Embryonic facial prominence (tissue), 1 donor: ENCODE results near the gene IQGAP2.
"Not testable (repeated sequence)": the region's sequence is repeated elsewhere in the genome, so short reads cannot be mapped to it uniquely, and the experiment has no call there.

Experiments used
- DNase-seq: peaks from one replicate; pipeline ENCODE4 v3.0.0-alpha.2; 2016; ENCODE audit errors: extremely low spot score

Gene IQGAP2

DNA sequence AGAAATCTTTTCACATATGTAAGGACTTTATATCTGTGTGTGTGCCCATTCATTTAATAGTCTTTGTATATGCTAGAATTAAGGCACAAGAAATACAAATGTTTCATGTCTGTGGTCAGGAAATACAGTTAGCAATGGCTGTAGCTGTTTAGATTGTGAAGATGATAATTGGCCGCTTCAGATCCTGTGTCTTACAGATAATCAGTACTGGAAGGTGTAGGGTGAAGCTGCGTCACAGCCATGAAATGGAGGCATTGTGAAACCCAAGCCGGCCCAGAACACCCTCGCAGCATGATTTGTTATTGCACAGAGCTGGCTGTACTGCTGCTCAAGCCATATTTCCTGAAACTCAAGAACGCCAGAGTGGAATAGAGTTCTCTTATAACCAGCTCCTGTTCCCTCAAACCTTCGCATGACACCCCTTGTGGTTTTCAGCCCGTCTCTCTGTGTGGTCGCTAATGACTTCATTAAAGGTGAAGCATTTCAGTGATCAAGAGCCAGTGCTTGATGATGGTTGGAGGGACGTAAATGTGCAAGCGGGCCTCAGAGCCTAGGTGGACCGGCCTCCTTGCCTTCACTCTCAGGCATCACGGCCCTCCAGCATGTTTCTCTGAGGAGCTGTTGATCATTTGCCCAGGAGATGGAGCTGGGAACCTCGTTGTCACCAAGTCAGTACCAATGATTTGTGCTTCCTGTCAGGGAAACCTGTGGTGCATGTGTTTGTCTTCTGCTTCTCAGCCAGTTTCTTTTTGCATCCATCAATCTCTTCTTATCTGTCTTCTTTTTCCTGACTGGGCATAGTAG lies 140.0 kb downstream of the IQGAP2 start:
- no peak for DNase-seq

DNA sequence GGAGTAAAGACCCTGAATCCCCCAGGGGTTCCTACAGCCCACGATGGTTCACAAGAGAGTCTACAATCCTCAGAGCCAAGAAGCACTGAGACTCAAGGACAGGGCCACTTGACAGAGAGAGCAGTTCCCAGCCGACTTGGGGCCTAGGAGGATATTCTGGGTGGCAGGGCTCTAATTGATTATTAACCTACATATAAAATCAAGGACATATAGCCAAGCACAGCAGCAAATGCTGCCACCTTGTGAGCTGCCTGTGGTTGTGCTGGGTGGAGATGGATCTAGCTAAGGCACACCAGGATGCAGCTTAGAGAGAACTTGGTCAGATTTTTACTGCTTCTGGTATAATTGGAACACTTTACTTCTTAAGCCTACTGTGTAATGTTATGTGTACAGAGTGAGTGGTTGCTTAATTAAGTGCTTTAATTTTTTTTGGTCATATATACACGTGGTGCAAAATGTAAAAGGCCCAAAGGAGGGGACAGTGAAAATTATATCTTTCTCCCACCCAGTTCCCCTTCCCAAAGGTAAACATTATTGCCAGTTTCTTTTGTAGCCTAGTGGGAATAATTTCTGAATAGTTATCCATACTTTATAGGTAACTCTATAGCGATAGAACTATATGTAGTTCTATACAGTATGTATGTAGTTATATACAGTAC lies 141.3 kb downstream of the IQGAP2 start:
- no peak for DNase-seq

DNA sequence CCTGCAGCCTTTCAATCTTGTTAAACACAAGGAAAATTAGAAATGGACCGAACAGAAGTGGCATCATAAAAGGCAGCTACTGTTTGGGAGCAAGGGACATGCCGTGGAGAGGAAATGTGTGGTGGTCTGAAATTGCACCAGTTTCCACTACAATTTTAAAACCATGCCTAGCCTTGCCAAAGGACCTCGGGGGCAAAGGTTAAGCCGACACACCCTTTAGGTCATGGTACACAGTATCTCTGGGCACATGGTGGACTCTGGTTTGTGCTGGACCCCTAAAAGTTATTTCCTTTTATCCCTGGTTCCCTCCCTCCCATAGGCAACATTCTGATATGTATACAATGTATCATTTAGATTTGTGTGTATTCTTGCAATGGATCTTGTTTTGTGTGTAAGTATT lies 142.1 kb downstream of the IQGAP2 start:
- no peak for DNase-seq

DNA sequence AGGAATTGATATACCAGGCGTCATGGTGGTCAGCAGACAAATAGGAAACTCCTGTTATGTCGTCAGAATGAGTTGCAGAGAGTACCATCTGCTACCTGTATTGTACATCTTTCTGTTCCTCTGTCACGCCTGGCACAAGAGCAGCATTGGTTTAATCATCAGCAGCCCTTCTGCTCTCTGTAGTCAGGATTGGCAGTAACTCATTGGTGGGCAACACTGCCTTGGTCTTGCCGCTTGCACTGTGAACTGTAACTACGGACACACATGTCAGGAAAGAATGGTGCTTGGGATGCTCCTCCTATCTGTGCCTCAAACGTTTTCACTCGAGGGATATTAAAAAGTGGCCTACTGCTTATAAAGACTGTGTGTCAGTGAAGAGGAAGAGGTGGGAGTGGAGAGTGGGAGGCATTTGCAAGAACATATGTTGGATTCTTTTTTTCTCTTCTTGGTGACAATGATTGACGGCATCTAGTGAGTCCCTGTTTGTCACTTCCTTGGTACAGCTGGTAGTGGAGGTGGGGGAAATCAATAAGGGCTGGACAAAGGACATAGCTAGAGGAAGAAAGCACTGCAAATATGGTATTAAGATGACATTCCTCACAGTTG lies 143.5 kb downstream of the IQGAP2 start:
- no peak for DNase-seq

DNA sequence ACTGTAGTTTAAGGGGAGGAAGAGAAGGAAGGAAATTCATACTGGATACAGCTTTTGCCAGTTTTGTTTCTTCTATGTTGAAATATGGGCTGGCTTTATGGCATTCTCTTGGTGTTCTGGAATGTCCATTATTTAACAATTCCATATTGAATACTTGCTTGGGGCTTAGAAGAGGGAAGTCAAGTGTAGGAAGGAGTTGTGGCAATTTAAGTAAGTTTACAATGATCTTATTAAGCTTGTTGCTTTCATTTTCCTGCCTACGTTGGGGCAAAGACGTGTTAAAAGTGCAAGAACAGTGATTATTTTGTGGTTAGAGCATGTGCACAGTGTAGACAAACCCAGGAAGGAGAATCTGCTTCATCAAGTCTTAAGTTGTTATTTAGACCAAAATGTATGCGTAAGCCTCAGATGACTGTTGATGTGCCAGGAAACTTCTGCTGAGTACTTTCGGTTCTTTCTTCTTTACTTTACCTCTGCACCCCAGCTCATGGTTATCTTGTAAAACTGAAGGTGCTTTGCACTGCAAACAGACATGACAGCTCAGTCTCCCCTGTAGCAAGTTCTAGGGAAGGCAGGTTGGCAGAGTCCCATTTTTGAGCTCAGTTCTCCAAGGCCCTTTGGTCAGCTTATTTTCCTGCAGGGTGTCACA lies 144.3 kb downstream of the IQGAP2 start:
- no peak for DNase-seq

DNA sequence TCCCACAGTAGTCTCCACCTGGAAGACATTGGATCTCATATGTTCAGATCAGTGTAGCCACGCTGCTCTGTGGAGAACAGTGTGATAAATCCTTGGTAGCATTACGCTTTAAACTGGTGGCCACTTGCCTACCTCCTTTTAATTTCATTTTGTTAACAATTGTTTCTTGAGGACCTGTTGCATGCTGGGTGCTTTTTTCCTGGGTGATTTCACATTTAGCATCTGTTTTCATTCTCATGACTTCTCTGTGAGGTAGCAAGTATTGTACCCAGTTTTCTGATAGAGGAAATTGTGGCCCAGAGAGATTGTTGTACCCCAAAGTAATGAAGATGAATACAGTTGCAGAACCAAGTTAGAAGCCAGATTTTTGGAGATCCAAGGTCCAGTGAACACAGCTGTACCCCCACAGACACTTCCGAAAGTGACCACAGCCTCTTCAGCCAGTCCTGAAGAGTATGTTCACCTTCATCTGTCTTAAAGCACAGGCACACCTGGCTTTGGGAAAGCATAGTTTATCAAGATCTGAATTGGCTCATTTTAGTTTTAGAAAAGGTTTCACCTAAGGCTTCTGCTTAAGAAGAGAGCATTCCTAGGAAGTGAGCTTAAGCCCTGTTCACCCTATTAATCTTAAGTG lies 144.9 kb downstream of the IQGAP2 start:
- DNase-seq, result no peak

DNA sequence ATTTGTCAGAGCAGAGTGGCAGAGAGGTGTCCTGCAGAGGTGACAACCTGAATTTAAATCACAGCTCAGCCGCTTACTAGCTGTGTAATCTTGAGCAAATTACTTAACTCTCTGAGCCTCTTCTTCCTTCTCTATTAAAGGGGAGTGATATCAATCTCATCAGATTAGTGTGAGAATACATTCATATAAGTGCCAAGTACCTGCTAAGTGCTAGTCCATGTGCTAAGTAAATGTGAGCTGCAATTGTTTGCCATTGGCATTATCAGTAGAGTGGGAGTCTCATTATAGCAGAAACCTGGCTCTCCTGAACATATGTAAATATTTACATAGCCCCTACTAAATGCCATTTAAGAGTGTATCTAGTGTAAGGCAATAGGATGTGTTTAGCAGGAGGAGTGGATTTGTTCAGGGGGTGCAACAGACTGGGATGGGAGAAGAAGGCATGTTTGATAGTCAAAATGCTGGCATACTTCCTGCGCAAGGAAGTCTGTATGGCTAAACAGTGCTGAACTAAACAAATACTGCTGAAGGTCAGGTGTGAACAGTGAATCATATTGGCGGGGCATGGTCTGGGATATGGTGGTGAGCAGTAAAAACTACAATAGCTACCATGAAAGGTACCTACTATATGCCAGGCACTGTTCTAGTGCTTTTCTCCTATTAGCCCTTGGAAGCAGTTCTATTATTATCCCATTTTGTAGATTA lies 145.6 kb downstream of the IQGAP2 start:
- DNase-seq, result no peak

DNA sequence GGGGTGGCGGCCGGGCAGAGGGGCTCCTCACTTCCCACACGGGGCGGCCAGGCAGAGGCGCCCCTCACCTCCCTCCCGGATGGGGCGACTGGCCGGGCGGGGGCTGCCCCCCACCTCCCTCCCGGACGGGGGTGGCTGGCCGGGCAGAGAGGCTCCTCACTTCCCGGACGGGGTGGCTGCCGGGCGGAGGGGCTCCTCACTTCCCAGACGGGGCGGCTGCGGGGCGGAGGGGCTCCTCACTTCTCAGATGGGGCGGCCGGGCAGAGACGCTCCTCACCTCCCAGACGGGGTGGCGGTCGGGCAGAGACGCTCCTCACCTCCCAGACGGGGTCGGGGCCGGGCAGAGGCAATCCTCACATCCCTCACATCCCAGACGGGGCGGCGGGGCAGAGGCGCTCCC lies 147.8 kb downstream of the IQGAP2 start:
- not testable (repeated sequence) for DNase-seq

DNA sequence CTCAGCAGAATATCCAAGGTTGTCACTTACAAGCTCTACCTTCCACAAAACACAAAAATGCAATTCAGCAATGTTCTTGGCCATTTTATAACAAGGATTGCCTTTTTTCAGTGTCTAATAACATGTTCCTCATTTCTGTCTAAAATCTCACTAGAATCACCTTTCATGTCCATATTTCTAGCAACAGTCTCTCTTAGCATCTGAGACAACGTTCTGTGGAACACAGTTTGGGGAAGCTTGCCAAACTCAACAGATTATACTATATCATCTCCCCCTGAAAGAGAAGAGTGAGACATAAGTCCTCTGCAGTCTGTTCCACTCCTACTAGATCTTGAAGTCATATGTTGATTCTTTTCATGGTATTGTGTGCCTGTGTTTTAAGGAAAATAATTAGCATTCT lies 149.5 kb downstream of the IQGAP2 start:
- DNase-seq, result no peak

DNA sequence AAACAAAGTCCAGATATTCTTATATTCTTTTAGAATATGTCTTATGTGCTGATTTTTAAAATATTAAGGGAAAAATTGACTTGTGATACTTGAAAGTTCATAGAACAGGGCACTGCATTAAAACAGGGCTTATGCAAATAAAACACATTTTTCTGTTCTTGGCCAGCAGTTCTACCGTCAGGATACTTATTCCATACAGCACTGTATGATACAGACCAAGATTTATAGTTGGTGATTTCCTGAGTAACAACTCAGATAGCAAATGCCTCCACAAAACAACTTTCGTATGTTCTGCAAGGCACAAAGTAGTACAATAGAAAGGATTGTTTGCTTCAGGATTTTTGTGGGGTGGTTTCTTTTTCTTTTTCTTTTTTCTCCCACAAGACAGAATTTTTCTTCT lies 150.2 kb downstream of the IQGAP2 start:
- no peak for DNase-seq

DNA sequence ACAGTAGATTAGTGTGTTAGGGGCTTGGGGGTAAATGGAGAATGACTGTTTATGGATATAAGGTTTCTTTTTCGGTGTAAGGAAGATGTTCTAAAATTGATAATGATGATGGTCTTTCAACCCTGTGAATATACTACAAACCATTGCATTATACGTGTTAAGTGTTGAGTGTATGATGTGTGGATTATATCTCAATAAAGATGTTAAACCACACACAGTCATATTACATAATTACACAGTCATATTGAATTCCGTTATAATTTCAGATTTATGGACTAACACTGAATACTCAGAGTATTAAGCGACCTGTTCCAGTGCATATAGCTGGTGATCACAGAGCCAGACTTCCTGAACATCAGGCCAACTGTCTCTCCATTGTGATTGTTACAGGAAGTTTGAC lies 152.0 kb downstream of the IQGAP2 start:
- DNase-seq, result no peak

DNA sequence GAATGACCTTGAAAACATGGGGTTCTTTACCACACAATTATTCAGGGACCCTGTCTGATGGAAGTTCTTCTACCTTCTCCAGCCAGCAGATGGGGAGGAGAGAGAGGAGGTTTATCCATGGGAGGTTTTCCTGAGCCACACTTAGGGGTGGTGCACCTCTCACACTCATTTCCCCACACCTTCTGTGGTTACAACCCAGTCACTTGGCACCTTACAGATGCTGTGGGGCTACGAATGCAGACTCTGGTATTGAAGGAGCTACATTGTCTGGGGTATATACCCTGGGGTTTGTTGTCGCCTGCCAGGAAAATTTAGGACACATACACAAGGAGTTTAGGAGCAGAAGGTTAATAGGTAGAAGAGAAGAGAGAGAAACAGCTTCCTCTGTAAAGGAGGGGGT lies 152.6 kb downstream of the IQGAP2 start:
- DNase-seq, result no peak

DNA sequence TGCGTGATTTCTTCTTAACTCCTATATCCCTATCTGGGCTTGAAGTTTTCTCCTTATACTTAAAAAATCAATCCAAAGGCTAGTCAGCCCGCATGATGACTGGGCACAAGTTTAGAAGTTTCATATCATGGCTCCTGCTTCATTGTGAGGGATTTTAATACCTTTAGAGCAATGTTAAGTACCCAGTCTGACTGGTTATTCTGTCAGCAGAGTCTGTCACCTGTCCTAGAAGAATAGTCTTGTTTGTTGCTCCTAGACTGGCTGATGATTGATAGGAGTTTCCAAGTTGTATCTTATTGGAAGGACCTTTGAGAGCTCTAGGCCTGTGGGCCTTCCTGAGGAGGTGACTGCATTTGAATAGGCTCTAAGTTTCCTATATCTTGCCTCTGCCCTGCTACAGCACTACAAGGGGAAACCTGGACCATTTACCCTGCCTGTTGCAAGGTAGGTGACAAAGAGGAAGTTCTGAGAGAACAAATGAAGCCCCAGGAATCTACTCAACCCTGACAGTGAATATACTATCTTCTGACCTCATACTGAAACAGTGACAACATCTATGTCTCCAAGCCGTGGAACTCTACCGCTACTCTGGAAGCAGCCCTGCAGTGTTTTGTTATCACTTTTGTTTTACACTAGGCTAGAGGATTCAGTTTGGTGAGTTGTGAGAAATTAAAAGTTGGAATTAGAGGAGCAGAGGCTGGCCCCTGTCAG lies 153.6 kb downstream of the IQGAP2 start:
- no peak for DNase-seq

DNA sequence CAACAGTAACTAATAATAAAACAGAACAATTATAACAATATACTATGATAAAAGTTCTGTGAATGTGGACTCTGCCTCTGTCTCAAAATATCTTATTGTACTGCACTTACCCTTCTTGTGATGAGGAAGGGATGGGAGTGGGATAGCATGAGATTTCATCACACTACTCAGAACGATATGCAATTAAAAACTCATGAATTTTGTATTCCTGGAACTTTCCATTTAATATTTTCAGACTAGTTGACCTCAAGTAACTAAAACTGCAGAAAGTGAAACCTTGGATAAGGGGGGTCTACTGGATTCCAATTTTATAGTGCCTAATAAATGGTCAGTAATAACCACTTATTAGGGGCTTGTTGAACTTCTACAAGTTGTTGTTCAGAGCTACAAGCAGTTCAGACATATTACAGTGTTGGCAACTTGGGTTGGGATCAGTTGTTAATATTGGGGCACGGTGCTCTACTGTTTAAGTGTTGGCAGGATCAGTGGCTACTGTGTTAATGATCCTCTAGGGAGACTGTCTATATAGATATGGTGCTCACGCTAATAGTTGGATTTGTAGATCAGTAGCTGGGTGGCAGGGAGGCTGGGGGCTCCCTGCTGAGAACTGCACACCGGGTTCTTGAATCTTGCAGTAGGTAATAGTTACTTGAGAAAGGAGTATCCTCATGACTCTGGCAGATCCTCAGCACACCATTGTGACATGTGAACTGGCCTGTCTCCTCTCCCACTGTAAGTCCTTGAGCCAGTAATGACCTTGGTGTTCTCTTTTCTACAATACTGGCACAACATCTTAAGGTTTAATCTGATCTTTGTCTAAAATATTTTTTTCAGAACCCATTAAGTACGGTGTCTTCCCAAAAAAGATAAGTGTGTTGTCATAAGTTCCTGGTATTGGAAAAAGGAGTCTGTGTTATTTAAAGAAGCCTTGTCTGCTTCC lies 158.1 kb downstream of the IQGAP2 start:
- DNase-seq, result no peak

DNA sequence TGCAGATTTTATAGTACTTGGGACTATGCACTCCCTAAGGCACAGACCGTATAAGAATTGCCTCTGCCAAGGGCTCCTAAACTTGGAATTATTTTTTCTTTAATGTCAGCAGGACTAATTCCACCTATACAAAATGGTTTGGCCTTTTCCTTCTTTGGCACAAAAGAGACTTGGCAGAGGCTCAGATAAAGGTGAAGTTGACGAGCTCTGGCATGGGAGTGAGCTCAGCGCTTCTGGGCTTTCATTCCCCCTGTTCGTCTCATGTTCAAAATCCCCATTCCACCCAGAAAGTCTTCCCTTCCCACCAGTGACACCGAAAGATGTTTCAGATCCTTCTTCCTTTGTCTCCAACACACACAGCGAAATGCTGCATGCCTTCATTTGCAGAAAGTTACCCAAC lies 158.9 kb downstream of the IQGAP2 start:
- DNase-seq, result no peak

DNA sequence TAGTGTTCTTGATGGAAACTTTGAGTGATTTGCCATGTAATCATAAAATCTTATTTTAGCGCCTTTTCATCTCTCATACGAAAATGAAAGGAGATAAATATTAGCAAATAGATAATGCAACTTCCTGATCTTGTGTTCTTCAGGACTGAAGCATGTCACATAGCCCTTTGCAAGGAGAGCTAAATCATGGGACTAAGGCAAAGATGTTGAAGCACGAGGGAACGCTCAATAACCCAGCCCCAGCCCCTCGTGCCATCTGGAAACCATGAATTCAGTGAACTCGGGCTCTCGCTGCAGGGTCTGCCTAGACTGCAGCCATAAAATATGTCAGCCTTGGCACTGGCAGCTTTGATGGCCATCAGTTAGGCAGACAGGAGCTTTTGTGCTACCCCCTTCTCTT lies 161.9 kb downstream of the IQGAP2 start:
- DNase-seq, result no peak

DNA sequence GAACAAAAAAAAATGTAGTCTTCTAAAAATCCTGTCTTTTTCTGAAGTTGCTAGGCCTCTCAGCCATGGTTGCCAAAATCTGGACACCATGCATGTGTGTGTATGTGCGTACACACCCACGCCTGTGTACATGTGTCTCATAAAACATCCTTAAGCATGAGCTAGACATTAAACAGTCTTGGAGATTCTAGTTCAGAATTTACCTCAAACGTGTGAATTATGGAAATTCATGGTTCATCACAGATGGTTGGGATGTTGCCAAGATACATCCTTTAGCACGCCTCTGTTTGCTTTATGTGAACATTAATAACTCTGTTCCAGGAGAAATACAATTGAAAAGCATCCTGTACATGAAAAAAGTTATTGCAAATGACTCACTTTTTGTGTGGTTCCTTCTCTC lies 167.1 kb downstream of the IQGAP2 start:
- no peak for DNase-seq

DNA sequence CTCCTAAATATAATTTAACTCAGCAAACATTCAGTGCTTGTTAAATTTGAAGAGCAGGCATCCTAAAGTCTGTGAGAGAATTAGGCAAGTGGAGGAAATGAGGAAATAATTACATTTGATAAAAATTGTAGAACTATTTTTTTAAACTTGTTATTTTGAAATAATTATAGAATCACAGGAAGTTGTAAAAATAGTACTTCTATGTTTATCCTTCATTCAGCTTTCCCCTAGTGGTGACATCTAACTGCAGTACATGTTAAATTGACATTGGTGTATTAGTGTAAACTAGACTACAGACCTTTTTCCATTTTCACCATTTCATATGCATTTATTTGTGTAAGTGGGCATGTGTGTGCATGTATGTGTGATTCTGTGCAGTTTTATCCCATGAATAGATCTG lies 168.5 kb downstream of the IQGAP2 start:
- no peak for DNase-seq

DNA sequence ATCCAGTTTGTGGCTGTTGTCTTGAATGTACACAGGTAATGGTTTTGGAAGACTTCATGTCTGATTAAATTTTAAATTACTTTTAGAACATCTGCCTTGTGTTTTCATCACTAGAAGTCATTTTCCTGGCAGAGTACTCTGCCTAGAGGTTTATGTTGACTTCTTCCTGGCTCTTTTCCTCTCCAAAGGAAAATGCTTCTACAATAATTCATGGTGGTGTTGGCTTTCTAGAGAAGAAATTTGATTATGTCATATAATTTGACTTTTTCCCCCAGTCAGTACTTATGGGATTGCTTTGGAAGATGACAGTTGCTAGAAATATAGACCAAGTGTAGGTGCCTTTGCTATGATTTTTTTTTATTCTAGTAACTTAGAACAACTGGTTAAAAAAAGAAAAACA lies 173.4 kb downstream of the IQGAP2 start:
- no peak for DNase-seq

DNA sequence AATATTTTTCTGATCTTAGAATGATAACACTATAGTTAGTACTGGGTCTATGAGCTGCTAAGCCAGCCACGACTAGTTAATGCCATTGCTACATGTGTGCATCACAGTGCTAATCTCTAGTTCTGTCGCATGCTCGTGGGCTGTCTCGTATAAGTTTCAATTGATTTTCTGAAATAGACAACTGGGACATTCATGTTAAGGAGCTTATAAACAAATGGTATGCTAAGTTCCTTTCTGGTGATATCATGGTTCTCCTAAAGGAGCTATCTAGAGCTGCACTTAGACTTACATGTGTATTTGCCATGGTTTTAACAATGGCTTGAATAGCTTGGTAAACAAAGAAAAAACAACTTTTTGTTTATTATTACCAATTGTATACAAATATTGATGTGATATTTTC lies 173.9 kb downstream of the IQGAP2 start:
- no peak for DNase-seq
